ENCODE measurements around the gene GAS7. TPM values are rescaled to one million over a fixed set of nuclear protein-coding genes. Genes with fewer than 3 reads are reported as not detected.

GAS7 gene
- total and polyA plus RNA-seq, 10 of the 15 experiments (the other 5 are each of a cell fraction or from before 2014, with no cell fraction given): 2.3 to 53.4 (median 24.0) TPM

DNA sequence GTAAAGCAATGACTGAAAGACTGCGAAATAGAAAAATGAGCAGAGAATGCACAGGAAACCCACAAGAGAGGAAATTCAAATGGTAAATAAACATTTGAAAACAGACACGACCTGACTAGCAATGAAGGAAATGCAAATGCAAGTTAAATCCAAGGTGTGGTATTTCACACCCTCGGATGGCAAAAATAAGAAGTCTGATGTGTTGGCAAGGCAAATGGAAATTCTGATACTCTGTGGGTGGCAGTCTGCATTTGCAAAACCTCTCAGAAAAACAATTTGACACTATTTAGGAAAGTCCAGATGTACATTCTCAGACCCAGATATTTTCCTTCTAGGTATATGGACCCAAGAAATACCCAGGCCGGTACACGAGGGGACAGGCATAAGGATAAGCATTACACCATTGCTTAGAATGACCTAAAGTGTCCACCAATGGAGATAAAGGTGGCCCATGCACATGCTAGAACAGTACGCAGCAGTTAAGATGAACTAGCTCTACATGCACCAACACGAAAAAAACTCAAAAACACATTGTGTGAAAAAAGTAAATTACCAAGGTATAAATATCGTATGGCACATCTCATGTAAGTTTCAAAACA is 116.7 kb downstream of the GAS7 start:
- TF ChIP-seq E4F1 (IDR thresholded peaks at IDR 0.05; ENCODE audit: borderline replicate concordance, partially characterized antibody) (no peak), ZBED1 (IDR thresholded peaks at IDR 0.05; ENCODE audit: borderline replicate concordance) (no peak), MYC (IDR thresholded peaks at IDR 0.05; ENCODE audit: insufficient read depth, insufficient read length, insufficient replicate concordance, low read length, severe bottlenecking) (no peak), EGR1 (IDR thresholded peaks at IDR 0.05; ENCODE audit: borderline replicate concordance in 1 of 2, low read depth in 2 of 2, low read length in 2 of 2) (no peak), ZNF207 (IDR thresholded peaks at IDR 0.05; ENCODE audit: borderline replicate concordance) (no peak), CREM (IDR thresholded peaks at IDR 0.05; ENCODE audit: low read depth) (no peak), CBX3 (IDR thresholded peaks at IDR 0.05; ENCODE audit: borderline replicate concordance, low read depth) (no peak), MYB (IDR thresholded peaks at IDR 0.05; ENCODE audit: borderline replicate concordance, low read depth, low read length) (no peak), JUND (IDR thresholded peaks at IDR 0.05; ENCODE audit: low read depth, low read length) (no peak), ZNF217 (IDR thresholded peaks at IDR 0.05) (no peak), TCF12 (IDR thresholded peaks at IDR 0.05; ENCODE audit: low read depth, low read length) (no peak), SUZ12 (IDR thresholded peaks at IDR 0.05; ENCODE audit: unreplicated experiment) (no peak)
- no peak for DNase-seq (ENCODE audit: low read depth, low spot score)
- ChIA-PET RAD21 (ENCODE audit: unreplicated experiment) (no interaction called here), CTCF (interaction anchor here (0.6 kb wide), 1 partner anchor 64 kb away, joined by 3 read pairs; no protein-coding TSS in a partner anchor), POLR2A (no interaction called here), SMC1A (ENCODE audit: uncharacterized antibody, unreplicated experiment) (no interaction called here)
- no peak overlapping the region for H3K4me2 ChIP-seq (ENCODE audit: control insufficient read depth, insufficient read depth)
- ATAC-seq: no peak
- no peak overlapping the region for H2AFZ ChIP-seq (ENCODE audit: control insufficient read depth, low read depth, low read length)
- peaks cover 4% of the 10 kb centered on the region; the same call in 1 of the 3 replicates for H3K9me3 ChIP-seq (replicated peaks; ENCODE audit: control insufficient read depth, insufficient read depth, low read length)
- intact Hi-C loops (cut with micrococcal nuclease; ENCODE audit: unreplicated experiment): no loop called here
- H3K27ac ChIP-seq (ENCODE audit: control insufficient read depth, insufficient read depth): no peak overlapping the region
- H4K20me1 ChIP-seq (ENCODE audit: control insufficient read depth, insufficient read depth): no peaks in the 10 kb centered on the region
- in situ Hi-C loops (cut with MboI): no loop called here
- peaks cover 4% of the 10 kb centered on the region for H3K4me1 ChIP-seq (ENCODE audit: control insufficient read depth, insufficient read depth, low read length)
- H3K36me3 ChIP-seq (ENCODE audit: control insufficient read depth in 2 of 2, insufficient read depth in 2 of 2, low read length in 1 of 2): no peaks in the 10 kb centered on the region
- no peaks in the 10 kb centered on the region for H3K79me2 ChIP-seq (ENCODE audit: control insufficient read depth, insufficient read depth, low read length)
- no peaks in the 10 kb centered on the region for H3K27me3 ChIP-seq (replicated peaks in 1 of 2; ENCODE audit: control insufficient read depth in 2 of 2, insufficient read depth in 2 of 2, low read length in 1 of 2)
- no peak for FAIRE-seq
- no peak overlapping the region for H3K4me3 ChIP-seq
- 27% methylated on average over 8 of the region's 8 CpGs for WGBS (ENCODE audit: insufficient coverage, insufficient replicate concordance, low lambda C conversion rate, missing lambda C conversion rate)
- no peak overlapping the region for H3K9ac ChIP-seq (ENCODE audit: control insufficient read depth, insufficient read depth, low read length)
- no TSS peak for BruUV-seq (replicated peaks)
